ENCODE results near the gene ATP13A2. TPM values are rescaled to one million over a fixed set of nuclear protein-coding genes. Genes with fewer than 3 reads are reported as not detected.
"Not testable (repeated sequence)": the region's sequence is repeated elsewhere in the genome, so short reads cannot be mapped to it uniquely, and the experiment has no call there.

Gene ATP13A2
- total RNA-seq, 1 donor from 2014 or later: 17.2 TPM

GRCh38 chr1:16979475-16980327, 32.0 kb downstream of the ATP13A2 start:
- DNase-seq: peak; percentile 65

DNA sequence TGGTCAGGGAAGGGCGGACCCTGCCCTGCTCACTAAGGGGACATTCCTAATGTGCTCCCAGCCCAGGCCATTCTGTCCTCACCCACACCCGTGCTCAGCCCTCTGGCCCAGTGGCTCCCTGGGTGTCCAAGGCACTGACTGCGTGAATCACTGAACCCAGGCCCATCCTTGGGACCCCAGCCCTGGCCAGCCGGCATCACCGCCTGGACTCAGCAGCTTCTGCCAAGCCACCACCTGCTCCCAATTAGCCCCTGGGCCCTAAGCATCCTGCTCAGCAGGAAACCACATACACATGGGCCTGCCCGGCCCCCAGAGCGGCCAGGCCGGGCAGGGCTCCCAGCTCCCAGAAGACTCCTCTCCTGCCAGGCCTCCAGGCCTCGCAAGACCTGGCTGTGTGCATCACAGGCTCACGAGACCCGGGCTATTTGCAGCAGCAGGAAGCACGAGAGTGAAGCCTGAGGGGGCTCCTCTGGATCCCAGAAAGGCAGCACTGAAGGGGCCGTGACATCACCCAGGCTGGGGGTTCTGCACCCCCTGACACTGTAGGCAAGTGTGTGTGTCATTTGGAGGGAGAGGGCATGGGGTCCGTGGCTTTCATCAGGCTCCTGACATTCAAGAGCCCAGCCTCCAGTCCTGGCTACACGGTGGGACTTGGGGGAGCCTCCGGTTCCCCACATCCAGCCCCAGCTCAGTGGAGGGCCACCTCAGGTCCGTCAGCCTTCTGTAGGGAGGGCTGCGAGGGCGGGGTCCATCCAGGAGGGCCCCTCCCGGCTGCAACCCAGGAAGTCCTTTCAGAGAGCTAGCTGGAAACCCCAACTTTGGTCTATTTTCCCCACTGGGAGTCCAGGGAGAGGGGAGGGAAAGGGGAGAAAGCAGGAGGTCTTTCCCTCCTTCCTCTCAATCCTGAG, 32.9 kb downstream of the ATP13A2 start:
- peak; percentile 62 for DNase-seq

- DNase-seq: no peak
Observed at GRCh38 chr1:16978139-16978538, 33.6 kb downstream of the ATP13A2 start.

- DNase-seq: no peak
Observed at GRCh38 chr1:16977377-16977776, 34.4 kb downstream of the ATP13A2 start.

- no peak for DNase-seq
Observed at GRCh38 chr1:16976966-16977365, 34.8 kb downstream of the ATP13A2 start.

DNA sequence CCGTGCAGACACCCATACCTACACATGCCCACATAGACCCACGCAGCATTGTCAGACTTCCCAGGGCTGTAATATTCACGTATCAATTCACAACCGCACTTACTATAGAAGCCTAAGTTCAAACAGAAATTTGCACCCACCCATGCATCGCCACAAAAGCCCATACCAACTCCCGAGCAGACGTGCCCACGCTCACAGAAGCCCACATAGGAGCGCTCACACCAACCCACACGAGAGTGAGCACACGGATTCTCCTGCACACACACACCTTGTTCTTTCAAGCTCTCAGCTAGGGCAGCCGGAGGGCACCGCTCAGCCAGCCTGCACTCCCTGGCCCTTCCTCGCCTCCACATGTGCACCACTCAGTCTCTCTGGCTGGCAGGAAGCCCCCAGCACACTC, 35.9 kb downstream of the ATP13A2 start:
- no peak for DNase-seq

- DNase-seq: no peak
Observed at GRCh38 chr1:16975211-16975610, 36.5 kb downstream of the ATP13A2 start.

DNA sequence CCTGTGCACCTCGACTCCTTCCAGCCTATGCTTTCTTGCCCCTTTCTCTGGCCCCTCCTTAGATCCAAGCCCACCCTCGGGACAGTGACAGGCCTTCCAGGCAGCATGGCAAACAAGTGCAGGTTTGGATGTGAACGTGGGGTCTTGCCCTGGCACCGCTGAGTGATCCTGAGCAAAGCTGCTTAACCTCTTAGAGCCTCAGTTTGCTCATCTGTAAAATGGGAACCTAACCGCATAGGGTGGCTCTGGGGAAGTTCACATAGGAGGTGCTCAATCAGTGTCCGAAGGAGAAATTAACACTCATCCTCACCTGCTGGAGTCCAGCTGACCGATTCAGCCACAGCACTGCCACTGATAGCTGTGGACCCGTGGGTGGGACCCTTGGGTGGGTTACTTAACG, 38.5 kb downstream of the ATP13A2 start:
- DNase-seq: no peak

DNA sequence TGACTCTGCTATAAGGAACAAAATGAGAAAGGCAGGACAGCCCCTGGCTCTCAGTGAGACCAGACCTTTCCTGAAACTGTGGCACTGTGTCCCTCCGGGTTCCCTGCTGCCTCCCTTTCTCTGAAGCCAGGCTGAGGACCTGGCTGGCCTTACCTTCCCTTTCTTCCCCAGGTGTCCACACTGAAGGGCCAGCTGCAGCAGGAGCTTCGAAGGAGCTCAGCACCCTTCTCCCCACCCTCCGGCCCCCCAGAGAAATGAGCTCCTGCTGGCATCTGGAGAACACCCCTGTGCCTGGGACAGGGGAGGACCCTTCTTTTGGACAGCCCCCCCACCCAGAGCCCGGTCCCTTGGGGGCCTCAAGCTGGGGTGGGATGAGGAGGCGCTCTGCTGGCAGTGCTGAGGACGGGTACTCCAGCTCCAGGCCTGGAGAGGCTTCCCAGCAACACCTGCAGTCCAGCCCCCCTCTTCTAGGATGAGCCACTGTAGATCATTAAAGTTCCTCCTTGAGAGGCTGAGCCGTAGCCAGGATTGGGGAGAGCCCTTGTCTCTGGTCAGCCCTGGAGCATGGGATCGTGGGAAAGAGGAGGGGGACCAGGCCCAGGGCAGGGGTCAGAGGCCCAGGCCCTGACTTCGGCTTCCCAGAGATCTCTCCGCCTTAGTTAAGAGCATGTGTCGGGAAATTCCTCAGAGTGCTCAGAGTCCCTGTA, 39.4 kb downstream of the ATP13A2 start:
- DNase-seq: peak; percentile 60

- DNase-seq: peak; percentile 76
Observed at GRCh38 chr1:16971341-16972188, 40.2 kb downstream of the ATP13A2 start.

- peak; percentile 34 for DNase-seq
Observed at GRCh38 chr1:16970132-16970910, 41.4 kb downstream of the ATP13A2 start.

DNA sequence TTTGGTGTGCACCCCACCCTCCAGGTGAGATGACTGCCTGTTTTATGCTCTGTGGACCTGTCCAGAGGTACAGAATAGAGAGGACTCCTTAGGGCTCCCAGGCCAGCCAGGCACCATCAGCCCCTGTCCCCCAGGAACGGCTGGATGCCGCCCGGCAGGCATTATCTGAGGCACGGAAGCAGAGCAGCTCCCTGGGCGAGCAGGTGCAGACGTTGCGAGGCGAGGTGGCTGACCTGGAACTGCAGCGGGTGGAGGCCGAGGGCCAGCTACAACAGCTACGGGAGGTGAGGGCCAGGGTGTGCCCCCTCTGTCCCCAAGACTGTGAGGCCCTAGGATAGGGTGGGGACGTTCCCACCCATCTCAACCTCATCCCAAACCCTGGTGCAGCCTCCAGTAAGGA, 42.1 kb downstream of the ATP13A2 start:
- no peak for DNase-seq

GRCh38 chr1:16969057-16969611, 42.6 kb downstream of the ATP13A2 start:
- peak; percentile 46 for DNase-seq

- DNase-seq: no peak
Observed at GRCh38 chr1:16968372-16968771, 43.4 kb downstream of the ATP13A2 start.

GRCh38 chr1:16967962-16968361, 43.8 kb downstream of the ATP13A2 start:
- no peak for DNase-seq

GRCh38 chr1:16967095-16967575, 44.6 kb downstream of the ATP13A2 start:
- DNase-seq: peak; percentile 94

DNA sequence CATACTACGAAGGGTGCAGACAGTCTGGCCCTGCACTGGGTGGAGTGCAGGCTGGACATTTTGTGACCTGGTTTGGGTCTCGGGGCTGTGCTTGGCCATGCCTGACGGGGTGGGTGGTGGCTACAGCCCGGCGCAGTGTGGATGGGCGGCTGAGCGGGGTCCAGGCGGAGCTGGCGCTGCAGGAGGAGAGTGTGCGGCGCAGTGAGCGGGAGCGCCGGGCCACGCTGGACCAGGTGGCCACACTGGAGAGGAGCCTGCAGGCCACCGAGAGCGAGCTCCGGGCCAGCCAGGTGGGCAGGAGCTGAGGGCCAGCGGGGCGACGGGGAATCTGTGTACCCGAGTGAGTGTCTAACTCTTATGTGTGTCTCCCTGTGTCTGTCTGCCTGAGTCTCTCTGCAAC, 45.4 kb downstream of the ATP13A2 start:
- DNase-seq: no peak

- no peak for DNase-seq
Observed at GRCh38 chr1:16965486-16966067, 46.2 kb downstream of the ATP13A2 start.

DNA sequence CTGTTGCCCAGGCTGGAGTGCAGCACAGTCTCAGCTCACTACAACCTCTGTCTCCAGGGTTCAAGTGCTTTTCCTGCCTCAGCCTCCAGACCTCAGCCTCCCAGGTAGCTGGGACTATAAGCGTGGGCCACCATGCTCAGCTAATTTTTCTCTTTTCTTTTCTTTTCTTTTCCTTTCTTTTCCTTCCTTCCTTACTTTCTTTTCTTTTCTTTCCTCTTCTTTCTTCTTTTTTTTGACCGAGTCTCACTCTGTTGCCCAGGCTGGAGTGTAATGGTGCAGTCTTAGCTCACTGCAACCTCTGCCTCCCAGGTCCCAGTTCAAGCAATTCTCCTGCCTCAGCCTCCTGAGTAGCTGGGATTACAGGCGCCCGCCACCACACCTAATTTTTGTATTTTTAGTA, 47.6 kb downstream of the ATP13A2 start:
- not testable (repeated sequence) for DNase-seq

Measured in tongue (tissue), 2 donors.